ENCODE results near the gene CCDC102A. TPM values are rescaled to one million over a fixed set of nuclear protein-coding genes. Genes with fewer than 3 reads are reported as not detected.

The CCDC102A gene
- total RNA-seq, 1 donor from 2014 or later: 30.6 TPM

DNA sequence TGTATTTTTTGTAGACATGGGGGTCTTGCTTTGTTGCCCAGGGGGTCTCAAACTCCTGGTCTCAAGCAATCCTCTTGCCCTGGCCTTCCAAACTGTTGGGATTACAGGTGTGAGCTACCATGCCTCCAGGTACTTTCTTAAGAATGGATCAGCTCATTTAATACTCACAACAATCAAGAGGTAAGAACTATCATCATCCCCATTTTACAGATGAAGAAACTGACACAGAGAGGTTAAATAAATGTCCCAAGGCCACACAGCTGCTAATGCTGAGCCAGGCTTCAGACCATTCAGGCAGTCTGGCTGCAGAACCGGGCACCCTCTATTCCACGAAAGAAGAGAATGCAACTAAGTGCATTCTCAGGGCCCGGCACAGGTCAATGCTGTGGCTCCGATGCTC is 22.0 kb downstream of the CCDC102A start:
- Mint-ChIP-seq H3K27ac (peak overlapping the region; percentile 96), H3K27me3 (ENCODE audit: low read depth) (no peaks in the 10 kb centered on the region), H3K36me3 (peaks cover 23% of the 10 kb centered on the region), H3K9me3 (no peaks in the 10 kb centered on the region), H3K4me1 (peaks cover 50% of the 10 kb centered on the region), H3K4me3 (no peak overlapping the region)
- no peak for DNase-seq (ENCODE audit: low spot score in 2 of 2, unreplicated experiment in 2 of 2)
- no peak for TF ChIP-seq CTCF (IDR thresholded peaks at IDR 0.05; ENCODE audit: unreplicated experiment)

DNA sequence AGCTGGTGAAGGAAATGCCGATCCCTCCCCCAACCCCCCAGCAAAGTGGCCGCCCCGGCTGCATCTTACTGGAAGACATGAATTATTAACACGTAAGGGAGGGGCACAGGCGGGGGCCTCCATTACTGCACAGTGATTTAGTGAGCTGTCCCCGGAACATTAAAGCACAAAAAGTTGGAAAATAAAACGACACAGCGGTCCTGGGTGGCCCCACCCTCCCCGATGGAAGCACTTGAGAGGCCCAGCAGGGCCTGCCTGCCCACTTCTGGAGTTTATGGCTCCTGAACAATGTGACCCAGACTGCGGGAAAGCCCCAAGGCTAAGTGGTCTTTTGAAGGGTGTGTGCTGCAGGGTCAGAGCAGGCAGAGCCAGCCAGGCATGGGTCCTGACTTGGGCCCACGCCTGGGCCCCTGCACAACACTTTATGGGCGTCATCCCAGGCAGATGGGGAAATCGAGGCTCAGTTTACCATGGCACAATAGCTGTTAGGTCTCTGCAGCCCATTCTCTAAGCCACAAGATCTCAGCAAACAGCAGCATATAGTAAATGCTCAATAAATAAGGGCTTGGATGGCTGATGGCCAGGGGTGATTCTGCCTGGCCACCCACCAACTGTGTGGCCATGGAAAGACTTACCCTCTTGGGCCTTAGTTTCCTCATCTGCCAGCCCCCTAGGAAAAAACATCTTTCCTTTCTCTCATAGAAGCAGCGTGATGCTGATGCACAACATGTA is 22.8 kb downstream of the CCDC102A start:
- Mint-ChIP-seq H3K4me3 (no peak overlapping the region), H3K36me3 (peaks cover 17% of the 10 kb centered on the region), H3K9me3 (no peaks in the 10 kb centered on the region), H3K27me3 (ENCODE audit: low read depth) (no peaks in the 10 kb centered on the region), H3K4me1 (peaks cover 57% of the 10 kb centered on the region), H3K27ac (peak overlapping the region; percentile 96)
- peak; percentile 48 to 70 for DNase-seq (ENCODE audit: low spot score in 2 of 2, unreplicated experiment in 2 of 2)
- TF ChIP-seq CTCF (IDR thresholded peaks at IDR 0.05; ENCODE audit: unreplicated experiment): no peak

DNA sequence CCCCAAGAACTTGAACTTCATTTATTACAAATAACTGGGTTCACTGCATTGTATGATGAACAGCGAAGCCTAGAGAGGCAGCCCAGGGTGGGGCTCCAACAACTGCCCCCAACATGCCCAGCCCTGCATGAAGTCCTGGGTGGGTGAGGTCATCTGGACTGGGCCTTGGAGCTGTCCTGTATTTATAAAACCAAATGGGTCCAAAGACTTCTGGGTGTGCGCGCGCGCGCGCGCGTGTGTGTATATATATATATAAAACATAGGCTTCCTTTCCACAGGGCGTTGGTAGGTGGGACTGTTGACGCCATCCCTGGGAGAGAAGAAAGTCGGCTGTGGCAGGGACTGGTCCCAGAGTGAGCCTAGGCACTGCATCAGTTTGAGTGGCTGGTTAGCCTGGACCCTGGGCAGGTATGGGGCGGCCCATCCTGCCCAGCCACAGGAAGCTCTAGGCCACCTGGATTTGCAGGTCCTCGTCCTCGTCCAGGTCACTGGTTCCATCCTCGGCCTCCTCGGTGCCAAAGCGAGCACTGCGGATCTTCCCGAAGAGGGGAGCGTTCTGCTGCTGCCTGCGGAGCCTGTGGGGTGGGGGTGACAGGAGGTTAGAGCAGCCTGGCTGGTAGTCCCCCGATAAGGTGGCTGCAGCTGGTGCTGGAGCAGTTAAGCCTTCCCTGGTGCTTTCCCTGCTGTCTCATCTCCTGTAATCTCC is 23.9 kb downstream of the CCDC102A start:
- H3K4me1 Mint-ChIP-seq: peaks cover 68% of the 10 kb centered on the region
- no peaks in the 10 kb centered on the region for H3K9me3 Mint-ChIP-seq
- H3K27ac Mint-ChIP-seq: peak overlapping the region; percentile 96
- H3K27me3 Mint-ChIP-seq (ENCODE audit: low read depth): no peaks in the 10 kb centered on the region
- TF ChIP-seq CTCF (IDR thresholded peaks at IDR 0.05; ENCODE audit: unreplicated experiment): no peak
- no peak for DNase-seq (ENCODE audit: low spot score in 2 of 2, unreplicated experiment in 2 of 2)
- H3K4me3 Mint-ChIP-seq: no peak overlapping the region
- peaks cover 17% of the 10 kb centered on the region for H3K36me3 Mint-ChIP-seq

DNA sequence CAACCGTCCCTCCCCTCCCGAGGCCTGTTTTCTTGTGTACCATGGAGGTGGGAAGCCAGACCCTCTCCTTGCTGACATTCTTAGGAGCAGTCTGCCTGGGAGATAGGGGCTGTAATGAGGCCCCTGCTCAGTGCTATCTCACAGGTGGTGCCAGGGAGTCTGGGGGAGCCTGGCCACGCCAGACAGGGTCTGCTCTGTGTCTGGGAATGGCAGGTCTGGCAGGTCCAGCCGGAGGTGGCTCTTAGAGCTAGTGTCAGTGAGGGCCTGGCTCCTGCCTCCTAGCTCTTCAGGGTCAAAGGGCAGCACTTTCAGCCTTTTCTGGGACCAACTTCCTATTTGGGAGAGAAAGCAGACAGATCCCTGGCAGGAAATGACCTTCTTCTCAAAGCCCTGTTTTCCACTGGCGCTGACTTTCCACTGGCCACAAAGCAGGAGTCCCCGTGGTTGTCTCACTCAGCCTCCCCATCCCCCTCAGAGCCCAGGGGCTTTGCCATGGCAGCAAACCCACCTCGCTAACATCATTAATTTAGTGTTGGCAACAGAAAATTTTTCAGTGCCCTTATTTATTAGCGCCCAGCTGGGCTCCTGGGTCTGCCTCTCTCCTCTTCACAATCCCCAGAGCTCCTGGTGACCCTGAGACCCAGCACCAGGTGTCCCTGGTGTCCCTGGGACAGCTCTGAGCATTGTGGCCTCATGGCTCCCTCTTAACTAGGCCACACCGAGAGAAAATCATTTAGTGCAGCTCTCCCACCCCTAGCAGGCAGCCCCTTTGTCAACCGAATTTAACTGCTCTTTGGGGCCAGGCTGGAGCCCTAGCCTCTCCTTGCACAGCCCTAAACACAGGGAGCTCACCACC is 26.1 kb downstream of the CCDC102A start:
- no peak for DNase-seq (ENCODE audit: low spot score in 2 of 2, unreplicated experiment in 2 of 2)
- H3K4me3 Mint-ChIP-seq: no peak overlapping the region
- peaks cover 4% of the 10 kb centered on the region for H3K36me3 Mint-ChIP-seq
- TF ChIP-seq CTCF (IDR thresholded peaks at IDR 0.05; ENCODE audit: unreplicated experiment): no peak
- H3K9me3 Mint-ChIP-seq: no peaks in the 10 kb centered on the region
- peak overlapping the region; percentile 93 for H3K27ac Mint-ChIP-seq
- H3K27me3 Mint-ChIP-seq (ENCODE audit: low read depth): no peaks in the 10 kb centered on the region
- H3K4me1 Mint-ChIP-seq: peaks cover 69% of the 10 kb centered on the region

DNA sequence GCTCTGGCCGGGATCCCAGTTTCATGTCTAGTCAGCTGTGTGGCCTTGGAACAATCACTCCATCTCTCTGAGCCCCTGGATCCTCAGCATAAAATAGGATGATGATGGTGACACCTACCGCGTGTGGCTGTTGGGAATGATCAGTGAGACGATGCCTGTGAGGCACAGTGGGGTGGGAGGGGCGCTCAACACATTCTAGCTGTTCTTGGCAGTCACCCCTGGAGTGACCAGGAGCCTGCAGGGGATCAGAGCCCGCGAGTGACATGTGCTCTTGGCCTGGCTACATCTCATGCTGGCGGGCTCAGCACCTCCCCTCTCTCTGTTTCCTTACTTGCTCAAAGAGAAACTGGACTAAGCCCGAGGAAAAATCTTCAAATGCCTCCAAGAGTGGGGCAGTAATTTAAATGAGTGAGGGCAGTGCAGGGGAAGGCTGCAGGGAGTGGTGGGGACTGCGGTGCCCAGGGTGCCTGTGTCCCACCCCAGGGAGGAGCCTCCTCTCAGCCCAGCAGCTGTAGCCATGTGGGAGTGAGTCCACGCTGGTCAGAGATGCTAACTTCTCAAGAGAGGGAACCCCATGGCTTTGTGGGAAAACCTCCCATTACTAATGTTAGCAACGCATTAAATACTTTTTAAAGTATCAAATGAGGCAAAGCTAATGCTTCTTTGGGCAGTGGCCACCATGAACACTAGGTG is 27.0 kb downstream of the CCDC102A start:
- no peak for DNase-seq (ENCODE audit: low spot score in 2 of 2, unreplicated experiment in 2 of 2)
- Mint-ChIP-seq H3K4me1 (peaks cover 68% of the 10 kb centered on the region), H3K27ac (peak overlapping the region; percentile 93), H3K36me3 (peaks cover 2% of the 10 kb centered on the region), H3K4me3 (no peak overlapping the region), H3K9me3 (no peaks in the 10 kb centered on the region), H3K27me3 (ENCODE audit: low read depth) (no peaks in the 10 kb centered on the region)
- TF ChIP-seq CTCF (IDR thresholded peaks at IDR 0.05; ENCODE audit: unreplicated experiment): no peak
